ENCODE results near the gene PGAP3.
A peak's percentile ranks its signal among the peaks of the same experiment; 100 is the strongest.

Gene PGAP3

GRCh38 chr17:39655105-39655504 is 32.8 kb downstream of the PGAP3 start:
- DNase-seq: no peak

- DNase-seq: no peak
Measured at GRCh38 chr17:39653662-39654331, 34.1 kb downstream of the PGAP3 start.

GRCh38 chr17:39653316-39653661 is 34.6 kb downstream of the PGAP3 start:
- DNase-seq: no peak

GRCh38 chr17:39652587-39653315 is 35.1 kb downstream of the PGAP3 start:
- no peak for DNase-seq

GRCh38 chr17:39651923-39652586 is 35.8 kb downstream of the PGAP3 start:
- no peak for DNase-seq

GRCh38 chr17:39650121-39650579 is 37.7 kb downstream of the PGAP3 start:
- DNase-seq: no peak

- no peak for DNase-seq
Measured at GRCh38 chr17:39648616-39649366, 39.1 kb downstream of the PGAP3 start.

- DNase-seq: no peak
Measured at GRCh38 chr17:39647256-39647655, 40.6 kb downstream of the PGAP3 start.

GRCh38 chr17:39643271-39643670 is 44.6 kb downstream of the PGAP3 start:
- DNase-seq: no peak

GRCh38 chr17:39642291-39643074 is 45.4 kb downstream of the PGAP3 start:
- DNase-seq: no peak

- no peak for DNase-seq
Measured at GRCh38 chr17:39641883-39642282, 46.0 kb downstream of the PGAP3 start.

- no peak for DNase-seq
Measured at GRCh38 chr17:39641097-39641496, 46.8 kb downstream of the PGAP3 start.

GRCh38 chr17:39640591-39641031 is 47.2 kb downstream of the PGAP3 start:
- no peak for DNase-seq

GRCh38 chr17:39639566-39640458 is 48.0 kb downstream of the PGAP3 start:
- DNase-seq: no peak

GRCh38 chr17:39639043-39639442 is 48.8 kb downstream of the PGAP3 start:
- no peak for DNase-seq

- no peak for DNase-seq
Measured at GRCh38 chr17:39638317-39638716, 49.5 kb downstream of the PGAP3 start.

- peak; percentile 38 for DNase-seq
Measured at GRCh38 chr17:39636927-39637736, 50.7 kb downstream of the PGAP3 start, which contains the start of gene STARD3. STARD3 (plus strand) TSS chr17:39637144; CDS start chr17:39653532, 16,388 bp downstream.

- DNase-seq: no peak
Measured at GRCh38 chr17:39636587-39636926, 51.3 kb downstream of the PGAP3 start.

GRCh38 chr17:39635614-39636176 is 52.2 kb downstream of the PGAP3 start:
- no peak for DNase-seq

- DNase-seq: no peak
Measured at GRCh38 chr17:39634384-39634871, 53.4 kb downstream of the PGAP3 start.

Data from amniotic stem cell (primary cell).